HEK293T (cell line): ENCODE results near the gene C6orf47.

ENCODE experiments used
- CTCF ChIA-PET: fragments of 350-600 bp; formaldehyde crosslinking; extraction: SDS; loops from one replicate; lab custom pipeline; 2021; ENCODE audit warnings: antibody characterized with exemption, inconsistent platforms; lab: Yijun Ruan, JAX
- POLR2A ChIA-PET: fragments of 350-600 bp; formaldehyde crosslinking; extraction: SDS; loops from one replicate; lab custom pipeline; 2020; ENCODE audit warnings: antibody characterized with exemption, inconsistent platforms; lab: Yijun Ruan, JAX
- DNase-seq: peaks from one replicate; pipeline ENCODE4 v3.0.0; 2012; ENCODE audit warnings: mixed read lengths; ENCODE audit errors: extremely low spot score
- ARNT ChIP-seq: fragments of 450-650 bp; IDR thresholded peaks from 2 replicates; pipeline ENCODE4 v1.6.1; 2017; ENCODE audit warnings: mild to moderate bottlenecking
- BHLHE40 ChIP-seq: fragments of 450-650 bp; IDR thresholded peaks from 2 replicates; pipeline ENCODE4 v1.6.1; 2016; ENCODE audit warnings: mild to moderate bottlenecking, moderate library complexity, borderline replicate concordance
- CTBP1 ChIP-seq: fragments of 450-650 bp; IDR thresholded peaks from 2 replicates; pipeline ENCODE4 v1.6.1; 2016; ENCODE audit warnings: borderline replicate concordance
- ELF4 ChIP-seq: fragments of 450-650 bp; IDR thresholded peaks from 2 replicates; pipeline ENCODE4 v1.6.1; 2017; ENCODE audit warnings: antibody characterized with exemption
- FOXA1 ChIP-seq: fragments of 450-650 bp; IDR thresholded peaks from 2 replicates; pipeline ENCODE4 v1.6.1; 2016; ENCODE audit warnings: mild to moderate bottlenecking
- FOXK2 ChIP-seq: fragments of 450-650 bp; IDR thresholded peaks from 2 replicates; pipeline ENCODE4 v1.6.1; 2016; ENCODE audit warnings: mild to moderate bottlenecking
- FOXM1 ChIP-seq: fragments of 450-650 bp; IDR thresholded peaks from 2 replicates; pipeline ENCODE4 v1.6.1; 2017; ENCODE audit warnings: mild to moderate bottlenecking, borderline replicate concordance
- HDGF ChIP-seq: fragments of 450-650 bp; IDR thresholded peaks from 2 replicates; pipeline ENCODE4 v1.6.1; 2017; ENCODE audit warnings: antibody characterized with exemption, borderline replicate concordance
- L3MBTL2 ChIP-seq: fragments of 450-650 bp; conservative IDR thresholded peaks from 2 replicates; pipeline ENCODE4 v1.6.1; 2016; ENCODE audit warnings: mild to moderate bottlenecking
- LEF1 ChIP-seq: fragments of 450-650 bp; IDR thresholded peaks from 2 replicates; pipeline ENCODE4 v1.6.1; 2017; ENCODE audit warnings: mild to moderate bottlenecking, borderline replicate concordance
- NFRKB ChIP-seq: fragments of 450-650 bp; IDR thresholded peaks from 2 replicates; pipeline ENCODE4 v1.6.1; 2016; ENCODE audit warnings: mild to moderate bottlenecking, moderate library complexity
- PKNOX1 ChIP-seq: fragments of 450-650 bp; IDR thresholded peaks from 2 replicates; pipeline ENCODE4 v1.6.1; 2016
- SP1 ChIP-seq: fragments of 450-650 bp; IDR thresholded peaks from 2 replicates; pipeline ENCODE4 v1.6.1; 2017
- SUZ12 ChIP-seq: fragments of 450-650 bp; IDR thresholded peaks from 2 replicates; pipeline ENCODE4 v1.6.1; 2016; ENCODE audit warnings: mild to moderate bottlenecking
- TARDBP ChIP-seq: fragments of 450-650 bp; IDR thresholded peaks from 2 replicates; pipeline ENCODE4 v1.6.1; 2016
- ZNF384 ChIP-seq: fragments of 450-650 bp; IDR thresholded peaks from 2 replicates; pipeline ENCODE4 v1.6.1; 2016

Gene C6orf47

GRCh38 chr6:31697555-31697954 lies 37.0 kb upstream of the C6orf47 start:
- TF ChIP-seq HDGF: no peak
- no peak for TF ChIP-seq SUZ12
- TF ChIP-seq SP1: no peak
- TF ChIP-seq FOXM1: no peak
- TF ChIP-seq PKNOX1: no peak
- TF ChIP-seq BHLHE40: no peak
- no peak for TF ChIP-seq FOXA1
- no peak for TF ChIP-seq CTBP1
- TF ChIP-seq TARDBP: no peak
- TF ChIP-seq L3MBTL2: no peak
- no peak for TF ChIP-seq ELF4
- no peak for TF ChIP-seq LEF1
- no peak for TF ChIP-seq FOXK2
- TF ChIP-seq ARNT: no peak
- no peak for TF ChIP-seq NFRKB
- no peak for TF ChIP-seq ZNF384
- ChIA-PET CTCF (no interaction called here), POLR2A (no interaction called here)
- DNase-seq: no peak

- no peak for TF ChIP-seq FOXA1
- no peak for TF ChIP-seq ZNF384
- TF ChIP-seq SUZ12: no peak
- TF ChIP-seq PKNOX1: no peak
- TF ChIP-seq NFRKB: no peak
- TF ChIP-seq LEF1: no peak
- TF ChIP-seq ARNT: no peak
- ChIA-PET CTCF (no interaction called here), POLR2A (interaction anchor here (1.6 to 6.3 kb wide), 2 partner anchors 9 to 121 kb away, joined by 5 to 30 read pairs; partner anchors contain the start of genes ABHD16A, HSPA1A and HSPA1L)
- DNase-seq: no peak
Observed at GRCh38 chr6:31693535-31693934, 33.0 kb upstream of the C6orf47 start.

- DNase-seq: no peak
- TF ChIP-seq NFRKB (no peak), TARDBP (no peak), ARNT (no peak), FOXA1 (no peak), BHLHE40 (no peak)
- ChIA-PET CTCF (no interaction called here), POLR2A (interaction anchor here (1.6 to 6.3 kb wide), 2 partner anchors 10 to 122 kb away, joined by 5 to 30 read pairs; partner anchors contain the start of genes ABHD16A, HSPA1A and HSPA1L)
Observed at GRCh38 chr6:31692886-31693285, 32.3 kb upstream of the C6orf47 start.

GRCh38 chr6:31692353-31692752 lies 31.8 kb upstream of the C6orf47 start:
- TF ChIP-seq ZNF384: no peak
- TF ChIP-seq L3MBTL2: no peak
- no peak for TF ChIP-seq FOXM1
- TF ChIP-seq CTBP1: no peak
- TF ChIP-seq ARNT: no peak
- no peak for TF ChIP-seq BHLHE40
- TF ChIP-seq PKNOX1: no peak
- no peak for TF ChIP-seq NFRKB
- no peak for TF ChIP-seq SUZ12
- no peak for TF ChIP-seq HDGF
- no peak for DNase-seq
- CTCF ChIA-PET: no interaction called here
- POLR2A ChIA-PET: interaction anchor here (1.6 to 6.3 kb wide), 3 partner anchors 10 to 122 kb away, joined by 5 to 30 read pairs (median 6); partner anchors contain the start of genes ABHD16A, GPANK1, HSPA1A and HSPA1L

GRCh38 chr6:31691564-31692108 lies 31.1 kb upstream of the C6orf47 start:
- POLR2A ChIA-PET: interaction anchor here (1.6 to 6.3 kb wide), 3 partner anchors 11 to 123 kb away, joined by 5 to 30 read pairs (median 6); partner anchors contain the start of genes ABHD16A, GPANK1, HSPA1A and HSPA1L
- no peak for DNase-seq
- CTCF ChIA-PET: no interaction called here
- TF ChIP-seq SUZ12 (no peak), FOXA1 (no peak), ZNF384 (no peak), PKNOX1 (no peak)

- CTCF ChIA-PET: no interaction called here
- POLR2A ChIA-PET: interaction anchor here (1.2 to 6.3 kb wide), 3 partner anchors 12 to 49 kb away, joined by 4 to 30 read pairs (median 6); partner anchors contain the start of genes ABHD16A, GPANK1 and MSH5
- TF ChIP-seq CTBP1 (no peak), L3MBTL2 (no peak)
- no peak for DNase-seq
Observed at GRCh38 chr6:31691078-31691463, 30.5 kb upstream of the C6orf47 start.
